ENCODE results near the gene ITGA1. TPM values are rescaled to one million over a fixed set of nuclear protein-coding genes. Genes with fewer than 3 reads are reported as not detected.

ITGA1 gene
- polyA plus RNA-seq, 1 donor = 16.4 TPM

DNA sequence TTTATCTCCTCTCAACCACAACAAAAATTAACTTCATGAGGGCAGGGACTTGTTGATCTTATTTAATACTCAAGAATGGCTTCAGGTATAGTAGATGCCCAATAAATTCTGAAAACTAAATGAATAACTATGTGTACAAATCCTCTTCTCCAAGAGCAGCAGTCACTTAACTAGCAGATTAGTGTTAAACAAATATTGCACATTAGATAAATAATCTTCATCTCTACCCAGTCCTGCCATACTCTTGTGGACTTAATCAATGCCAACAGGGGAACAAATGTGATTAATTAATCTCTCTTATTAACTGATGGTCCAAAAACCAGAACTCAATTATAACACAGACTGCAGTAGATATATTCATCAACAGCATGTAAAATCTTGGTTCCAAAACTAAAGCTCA lies 15.0 kb upstream of the ITGA1 start:
- DNase-seq (ENCODE audit: low read depth) = no peak

DNA sequence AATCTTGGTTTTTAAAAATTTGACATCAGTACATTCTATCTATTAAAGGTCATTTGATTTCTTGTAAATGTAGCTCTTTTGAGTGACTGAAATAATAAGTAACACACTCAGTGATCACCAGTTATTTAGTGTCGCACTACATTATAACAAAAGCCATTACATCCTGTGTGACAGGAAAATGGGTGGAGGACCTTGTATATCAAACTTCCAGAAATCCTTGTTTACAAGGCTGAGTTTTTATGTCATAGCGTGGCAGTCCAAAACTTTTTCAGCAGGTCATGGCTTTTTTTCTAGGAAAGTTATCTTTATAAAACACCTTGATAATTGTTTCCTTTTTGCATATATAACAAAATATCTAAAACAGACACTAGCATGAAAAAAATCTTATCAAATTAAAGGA lies 14.4 kb upstream of the ITGA1 start:
- no peak for DNase-seq (ENCODE audit: low read depth)

DNA sequence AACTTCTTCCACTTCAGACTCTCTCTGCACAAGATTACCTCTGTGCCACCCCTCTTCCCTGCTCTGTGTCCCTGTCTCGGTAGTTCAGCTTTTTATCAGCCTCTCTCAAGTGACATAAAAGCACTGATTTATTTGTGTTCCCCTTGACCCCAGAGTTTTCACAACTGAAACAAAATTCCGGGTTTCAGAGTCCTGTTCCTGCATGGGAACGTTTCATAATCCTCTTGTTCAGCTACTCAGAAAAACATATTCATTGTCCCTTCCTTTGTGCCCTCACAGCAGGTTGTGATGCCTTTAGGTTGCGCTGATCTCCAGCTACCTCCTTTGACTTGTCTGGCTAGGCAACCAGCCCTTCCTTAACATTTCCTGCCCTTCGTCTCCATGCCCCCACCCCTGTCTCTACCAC lies 13.7 kb upstream of the ITGA1 start:
- DNase-seq (ENCODE audit: low read depth) = no peak

DNA sequence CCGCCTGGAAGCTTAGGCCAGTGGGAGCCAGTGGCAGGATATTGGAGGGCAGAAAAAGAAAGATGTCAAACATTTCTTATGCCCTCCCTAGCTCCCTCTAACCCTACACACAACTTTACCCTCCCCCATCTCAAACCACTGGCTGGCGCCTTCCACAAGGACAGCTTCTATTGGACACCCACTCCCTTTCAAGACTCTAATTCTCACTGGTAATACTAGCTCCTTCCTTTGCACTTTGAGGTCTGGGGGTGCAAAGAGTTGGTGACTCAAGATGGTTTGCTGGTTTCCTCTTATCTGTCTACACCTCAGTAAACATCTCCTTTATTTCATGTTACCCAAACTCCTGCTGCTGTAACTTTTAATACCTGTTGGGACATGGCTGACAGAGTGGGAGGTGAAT lies 11.6 kb upstream of the ITGA1 start:
- DNase-seq (ENCODE audit: low read depth) = no peak

DNA sequence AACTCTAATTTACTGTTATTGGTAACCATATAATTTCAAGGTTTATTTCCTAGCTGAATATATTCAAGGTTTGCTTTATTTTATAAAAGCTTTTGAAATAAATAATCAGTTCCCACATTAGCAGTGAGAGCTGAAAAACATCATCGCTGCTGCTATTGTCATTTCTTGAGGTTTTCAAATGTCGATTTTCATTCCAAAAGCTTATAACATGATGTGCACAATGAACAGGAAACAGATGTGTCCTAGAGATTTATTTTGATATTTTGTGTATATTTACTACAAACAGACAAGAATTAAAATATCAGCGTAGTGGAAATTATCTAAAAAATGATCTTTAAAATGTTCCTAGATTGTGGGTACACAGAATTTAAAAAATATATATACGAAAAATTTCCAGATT lies 10.5 kb upstream of the ITGA1 start:
- DNase-seq (ENCODE audit: low read depth) = no peak

DNA sequence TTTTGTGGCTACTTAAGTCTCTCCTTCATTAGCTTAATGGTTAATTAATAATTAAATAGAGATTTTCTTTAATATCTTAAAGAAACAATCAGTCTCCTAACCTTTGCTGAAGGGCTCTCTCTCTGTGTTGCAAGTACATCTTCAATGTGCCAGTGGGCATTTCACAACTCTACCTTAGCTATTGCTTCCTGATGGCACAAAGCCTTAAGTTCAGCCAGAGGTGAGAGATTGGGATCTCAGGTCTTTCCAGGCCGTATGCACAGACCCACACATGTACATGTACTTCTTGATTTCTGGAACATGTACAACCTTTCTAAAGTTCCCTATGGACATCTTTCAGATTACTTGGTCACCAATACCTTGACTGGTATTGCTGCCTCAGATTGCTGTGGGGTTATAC lies 8.9 kb upstream of the ITGA1 start:
- DNase-seq (ENCODE audit: low read depth) = no peak

DNA sequence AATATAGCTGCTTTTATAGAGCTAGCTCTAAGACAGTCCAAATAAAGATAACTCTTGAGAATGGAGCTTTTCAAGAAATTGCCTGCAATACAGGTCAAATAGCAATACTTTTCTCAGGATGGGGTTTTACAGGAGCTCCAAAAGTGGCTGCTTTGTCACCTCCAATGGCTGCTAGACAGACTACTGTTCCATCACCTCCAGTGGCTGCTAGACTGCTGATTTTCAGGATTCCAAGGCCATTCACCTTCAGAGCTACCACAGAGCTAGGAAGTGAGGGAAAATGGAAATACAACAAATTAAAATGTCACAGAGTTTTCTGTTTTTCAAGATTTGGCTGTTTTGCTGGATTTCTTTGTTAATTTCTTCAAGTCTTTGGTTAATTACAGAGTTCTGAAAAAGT lies 8.5 kb upstream of the ITGA1 start:
- DNase-seq (ENCODE audit: low read depth) = no peak

DNA sequence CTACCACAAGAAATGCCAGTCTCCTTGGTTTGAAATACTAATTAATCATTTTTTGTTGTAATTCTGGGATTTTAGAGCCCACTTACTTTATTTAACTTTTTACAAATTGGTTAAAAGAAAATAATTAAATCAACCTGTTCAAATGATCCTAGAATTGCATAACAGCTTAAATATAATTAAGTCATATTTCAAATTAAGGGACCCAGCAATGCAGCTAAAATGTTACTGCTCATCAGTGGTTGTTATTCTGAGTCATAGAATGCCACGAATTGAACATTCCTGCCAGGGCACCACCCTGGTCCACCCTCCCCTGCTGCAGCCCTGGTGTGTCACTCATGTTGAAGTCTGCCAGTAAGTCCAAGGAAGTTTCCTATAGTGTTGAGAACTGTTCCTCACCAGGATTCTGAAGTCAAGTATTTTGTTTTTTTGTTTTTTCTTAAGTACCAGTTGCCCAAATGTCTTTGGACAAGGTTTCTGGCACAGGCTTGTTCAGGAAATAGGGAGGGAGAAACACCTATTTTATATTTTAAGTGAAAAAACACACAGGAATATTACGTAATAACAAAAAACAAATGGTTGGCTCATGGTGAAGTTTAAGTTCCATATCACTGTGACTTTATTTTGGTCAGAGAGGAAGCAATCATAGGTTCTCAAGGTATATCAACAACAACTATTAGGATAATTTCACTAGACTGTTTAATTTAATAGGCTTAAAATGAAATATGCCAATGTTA lies 4.3 kb upstream of the ITGA1 start:
- DNase-seq (ENCODE audit: low read depth) = no peak

DNA sequence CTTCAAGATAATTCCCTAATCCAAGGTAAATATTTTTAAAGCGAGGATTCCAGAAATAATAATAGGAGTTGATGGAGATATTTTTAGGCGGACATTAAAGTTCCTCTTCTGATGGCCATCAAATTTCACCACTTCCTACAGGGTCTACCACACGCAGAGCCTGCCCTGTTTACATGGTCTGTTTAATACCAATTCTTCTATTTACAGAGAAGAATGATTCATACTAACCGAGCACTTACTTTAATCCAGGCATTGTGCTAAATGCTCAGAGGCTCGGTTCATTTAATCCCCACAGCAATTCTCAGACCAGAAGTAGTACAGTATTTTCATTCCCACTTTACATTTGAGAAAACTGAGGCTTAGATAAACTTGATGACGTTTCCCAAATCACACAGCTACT lies 3.0 kb upstream of the ITGA1 start:
- no peak for DNase-seq (ENCODE audit: low read depth)

DNA sequence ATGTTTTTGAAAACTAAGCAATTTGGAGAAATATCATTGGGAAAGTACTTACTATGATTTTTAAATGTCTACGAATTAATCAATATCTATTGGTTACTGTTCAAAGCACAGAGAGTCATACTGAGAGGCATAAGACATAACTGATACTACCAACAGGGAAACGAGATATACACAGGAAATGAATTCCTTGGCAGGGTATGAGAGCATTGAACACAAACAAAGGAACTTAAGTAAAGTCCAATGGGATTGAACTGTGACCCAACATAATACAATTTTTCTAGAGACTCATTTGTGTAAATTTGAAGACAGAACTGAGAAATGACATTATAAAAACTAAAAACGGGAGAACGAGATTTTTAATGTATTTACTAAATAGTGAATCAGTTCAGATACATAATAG lies 1.3 kb upstream of the ITGA1 start:
- DNase-seq (ENCODE audit: low read depth) = no peak

DNA sequence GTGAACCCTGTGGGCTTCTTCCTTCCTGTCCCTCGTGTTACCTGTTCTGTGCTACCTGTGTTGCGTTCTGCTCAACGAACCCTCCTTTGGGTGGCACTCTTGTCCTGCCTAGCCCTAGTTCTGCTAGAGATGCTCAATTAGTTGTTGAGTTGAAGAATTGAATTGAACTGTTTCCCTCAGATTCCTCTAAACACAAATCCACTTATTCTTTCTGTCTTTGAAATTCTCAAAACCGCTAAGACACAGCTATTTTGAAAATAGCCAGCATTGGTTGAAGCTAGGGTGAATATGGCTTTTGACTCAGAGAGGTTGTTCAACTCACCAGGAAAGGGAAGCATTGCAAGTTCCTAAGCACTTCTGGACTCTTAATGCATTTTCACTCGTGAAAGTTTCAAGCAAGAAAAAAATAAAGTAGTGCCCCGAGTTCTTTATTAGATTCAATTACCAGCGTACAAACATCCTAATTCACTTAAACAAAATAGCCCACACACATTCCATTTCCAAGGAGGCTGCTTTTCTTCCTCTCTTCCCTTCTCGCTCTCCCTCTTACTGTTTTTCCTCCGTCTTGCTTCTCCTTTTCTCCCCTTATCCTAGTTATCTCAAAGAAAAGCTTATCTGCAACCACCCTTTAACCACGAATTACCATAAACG lies 642 bp upstream of the ITGA1 start:
- no peak for DNase-seq (ENCODE audit: low read depth)

DNA sequence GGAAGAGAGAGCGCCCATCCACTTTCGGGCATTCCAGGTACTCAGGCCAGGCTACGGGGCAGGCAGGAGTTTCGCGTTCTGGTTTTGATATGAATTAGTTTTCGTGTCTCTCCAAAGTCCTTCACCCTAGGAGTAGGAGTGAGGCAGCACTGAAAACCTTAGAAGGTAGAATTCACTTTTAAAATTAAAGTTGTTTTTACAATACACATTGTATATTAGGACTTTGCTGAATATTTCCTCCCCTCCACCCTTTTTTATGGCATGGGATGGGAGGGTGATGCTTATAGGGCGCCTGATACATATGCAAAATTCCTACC lies 747 bp downstream of the ITGA1 start:
- DNase-seq (ENCODE audit: low read depth) = no peak

DNA sequence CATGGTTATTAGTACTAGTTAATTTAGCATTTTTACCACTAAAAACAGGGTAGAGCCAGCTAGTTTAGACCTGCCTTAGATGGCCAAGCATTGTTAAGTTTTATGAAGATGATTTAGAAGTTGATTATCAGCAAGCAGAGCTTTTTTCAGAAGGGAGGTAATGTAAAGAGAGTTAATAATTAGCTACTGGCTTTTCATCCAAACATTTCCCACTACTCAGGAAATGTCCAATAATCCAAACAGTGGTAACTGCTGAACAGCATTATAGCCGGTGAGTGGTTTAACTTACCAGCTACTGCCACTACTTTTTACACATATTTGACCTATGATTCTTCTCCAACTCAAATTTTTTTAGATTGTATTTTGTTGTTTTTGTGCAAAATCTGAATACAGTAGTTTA lies 1.7 kb downstream of the ITGA1 start:
- no peak for DNase-seq (ENCODE audit: low read depth)

DNA sequence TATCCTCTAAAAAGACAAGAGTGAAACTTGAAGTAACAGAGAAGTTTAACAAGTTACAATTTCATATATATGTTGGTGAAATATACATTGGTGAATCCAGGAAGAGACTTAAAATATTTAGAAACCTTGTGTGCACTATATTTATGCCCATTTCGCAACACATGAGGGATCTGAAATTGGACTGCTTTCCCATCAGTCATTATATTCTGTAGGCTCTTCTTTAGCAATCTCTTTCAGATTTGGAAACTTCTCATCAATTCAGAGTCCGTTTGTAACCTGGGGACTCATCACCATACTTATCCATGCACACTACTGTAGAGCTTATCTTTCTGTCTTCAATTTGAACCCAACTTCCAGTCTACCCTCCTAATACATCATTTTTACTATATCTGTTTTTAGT lies 2.1 kb downstream of the ITGA1 start:
- DNase-seq (ENCODE audit: low read depth) = no peak

DNA sequence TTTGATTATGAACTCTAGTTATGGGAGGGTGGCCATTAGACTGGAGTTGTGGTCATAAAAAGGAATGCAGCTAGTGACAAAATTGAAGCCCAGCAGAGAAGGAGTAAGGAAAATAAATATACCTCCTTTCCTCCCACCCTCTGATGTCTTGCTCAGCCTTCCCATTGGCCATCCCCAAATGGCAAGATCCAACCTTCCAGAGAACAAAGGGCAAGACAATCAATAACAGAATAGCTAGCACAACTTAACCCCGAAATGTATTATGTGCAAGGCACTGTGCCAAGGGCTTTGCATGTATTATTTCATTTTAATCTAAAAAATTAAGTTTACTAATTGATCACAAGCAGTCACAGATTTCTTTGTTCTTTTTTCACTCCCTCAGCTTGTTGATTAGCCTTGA lies 3.6 kb downstream of the ITGA1 start:
- DNase-seq (ENCODE audit: low read depth) = no peak

DNA sequence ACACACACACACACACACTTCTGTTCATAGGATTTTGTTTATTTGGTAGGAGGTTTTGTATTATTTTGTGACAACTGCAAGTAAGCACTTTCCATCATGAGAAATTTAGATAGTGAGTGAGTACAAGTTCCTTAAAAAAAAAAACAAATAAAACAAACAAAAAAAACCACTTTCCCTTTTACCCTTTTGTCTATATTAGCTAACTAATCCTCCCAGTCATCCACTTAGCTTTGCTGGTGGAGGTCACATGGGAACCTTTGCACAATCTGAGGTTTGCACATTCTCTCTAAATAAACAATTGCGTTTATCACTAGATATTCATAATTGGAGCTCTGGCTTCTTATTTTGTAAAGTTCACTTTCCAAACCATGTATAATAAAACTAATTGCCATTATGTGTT lies 6.8 kb downstream of the ITGA1 start:
- no peak for DNase-seq (ENCODE audit: low read depth)

DNA sequence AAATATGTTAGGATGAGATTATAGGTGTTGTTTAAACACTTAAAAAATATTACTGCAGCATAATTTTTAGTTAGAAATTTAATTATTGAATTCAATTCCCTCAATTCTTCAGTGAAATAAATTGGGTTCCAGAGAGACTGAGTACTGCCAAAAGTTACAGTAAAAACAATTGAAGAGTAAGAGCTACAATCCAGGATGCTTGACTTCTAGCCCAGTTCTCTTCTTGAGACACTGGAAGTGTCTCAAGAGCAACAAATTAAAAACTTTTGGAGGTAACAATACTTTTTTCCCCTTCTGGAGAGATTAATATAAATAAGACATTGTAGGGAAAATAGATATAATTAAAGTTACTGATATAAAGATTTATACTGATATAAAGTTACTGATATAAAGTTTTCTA lies 8.3 kb downstream of the ITGA1 start:
- DNase-seq (ENCODE audit: low read depth) = no peak

DNA sequence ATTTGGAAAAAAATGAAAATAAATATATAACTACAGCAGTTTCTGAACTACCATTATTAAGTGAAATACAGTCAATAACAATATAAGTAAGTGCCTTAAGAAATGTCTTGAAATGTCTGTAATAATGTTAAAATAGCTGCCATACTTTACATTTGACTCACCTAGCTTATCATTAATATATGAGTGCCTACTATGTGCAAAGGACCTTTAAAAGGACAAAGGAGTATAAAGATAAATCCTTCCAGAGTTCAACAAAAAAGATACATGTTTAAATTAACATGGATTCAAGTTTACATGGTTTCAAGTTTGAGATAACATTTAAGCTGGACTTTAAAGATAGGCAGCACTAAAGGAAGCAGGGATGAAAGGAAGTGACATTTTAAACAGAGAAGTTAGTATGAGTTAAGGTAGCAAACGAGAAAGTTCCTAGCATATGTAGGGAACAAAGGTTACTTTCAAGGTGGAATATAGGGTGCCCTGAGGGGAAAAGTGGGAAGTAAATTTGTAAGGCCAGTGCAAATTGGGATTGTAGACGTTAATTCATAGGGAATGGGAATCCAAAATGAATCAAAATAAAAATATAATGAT lies 8.9 kb downstream of the ITGA1 start:
- DNase-seq (ENCODE audit: low read depth) = no peak

DNA sequence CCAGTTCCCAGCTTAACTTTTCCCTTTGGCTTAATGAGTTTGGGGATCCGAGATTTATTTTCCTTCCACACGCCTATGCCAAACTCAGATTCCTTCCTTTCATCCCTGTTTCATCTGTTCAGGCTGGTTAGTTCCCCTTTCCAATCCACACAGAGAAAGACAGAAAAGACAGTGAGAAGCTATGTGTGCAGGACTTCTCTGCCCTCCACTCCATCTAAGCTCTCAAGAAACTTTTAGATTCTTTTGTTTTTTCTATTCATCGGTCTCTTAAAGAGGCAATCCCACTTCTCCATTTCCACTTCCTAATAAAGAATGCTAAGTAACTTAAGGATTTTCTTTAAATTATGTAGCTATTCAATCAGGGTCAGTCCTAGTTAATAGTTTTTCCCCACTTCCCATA lies 11.2 kb downstream of the ITGA1 start:
- no peak for DNase-seq (ENCODE audit: low read depth)

DNA sequence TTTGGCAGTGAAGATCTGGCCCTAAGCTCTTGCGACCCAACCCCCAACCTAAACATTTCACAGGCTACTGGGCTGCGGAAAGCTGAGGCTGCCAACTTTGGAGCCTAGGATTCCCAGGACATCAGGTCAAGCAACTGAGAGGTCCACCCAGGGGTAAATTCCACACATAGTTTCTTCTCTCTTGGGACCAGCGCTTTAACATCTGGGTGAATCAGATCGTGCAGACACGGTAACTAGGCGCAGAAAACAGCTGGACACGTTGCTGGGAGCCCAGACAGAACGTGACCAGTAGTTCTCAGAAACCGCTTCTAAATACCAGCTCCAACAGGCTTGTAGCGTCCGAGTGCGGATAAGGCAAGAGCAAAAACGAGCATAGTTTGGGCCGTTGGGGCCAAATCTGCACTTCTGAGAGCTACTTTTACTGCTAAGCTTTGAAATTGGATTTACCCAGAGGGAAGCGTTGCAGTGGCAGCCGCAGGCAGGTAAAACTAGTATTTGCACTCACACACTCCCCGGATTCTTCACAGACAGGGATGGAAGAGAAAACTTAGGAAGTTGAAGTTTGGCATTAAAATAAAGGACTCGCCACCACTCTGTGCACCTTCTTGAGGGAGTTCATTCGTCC lies 11.8 kb downstream of the ITGA1 start:
- DNase-seq (ENCODE audit: low read depth) = no peak

DNA sequence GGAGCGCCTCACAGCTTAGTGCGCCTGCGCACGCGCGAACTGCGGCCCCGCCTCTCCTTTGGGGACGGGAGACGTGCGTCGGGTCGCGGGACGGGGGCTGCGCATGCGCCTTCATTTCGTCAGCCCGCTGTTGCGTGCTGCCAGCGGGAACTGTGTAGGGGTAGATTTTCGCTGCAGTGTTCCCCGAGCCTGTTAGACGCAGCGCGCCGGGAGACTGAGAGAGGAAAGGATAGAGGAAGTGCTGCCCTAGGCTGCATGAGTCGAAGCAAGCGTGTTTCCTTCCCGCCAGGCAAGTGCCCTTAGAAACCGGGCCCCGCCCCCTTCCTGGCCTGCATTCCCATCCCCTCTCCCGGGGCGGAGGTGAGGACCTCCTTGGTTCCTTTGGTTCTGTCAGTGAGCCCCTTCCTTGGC lies 12.3 kb downstream of the ITGA1 start:
- DNase-seq (ENCODE audit: low read depth) = peak; percentile 91

DNA sequence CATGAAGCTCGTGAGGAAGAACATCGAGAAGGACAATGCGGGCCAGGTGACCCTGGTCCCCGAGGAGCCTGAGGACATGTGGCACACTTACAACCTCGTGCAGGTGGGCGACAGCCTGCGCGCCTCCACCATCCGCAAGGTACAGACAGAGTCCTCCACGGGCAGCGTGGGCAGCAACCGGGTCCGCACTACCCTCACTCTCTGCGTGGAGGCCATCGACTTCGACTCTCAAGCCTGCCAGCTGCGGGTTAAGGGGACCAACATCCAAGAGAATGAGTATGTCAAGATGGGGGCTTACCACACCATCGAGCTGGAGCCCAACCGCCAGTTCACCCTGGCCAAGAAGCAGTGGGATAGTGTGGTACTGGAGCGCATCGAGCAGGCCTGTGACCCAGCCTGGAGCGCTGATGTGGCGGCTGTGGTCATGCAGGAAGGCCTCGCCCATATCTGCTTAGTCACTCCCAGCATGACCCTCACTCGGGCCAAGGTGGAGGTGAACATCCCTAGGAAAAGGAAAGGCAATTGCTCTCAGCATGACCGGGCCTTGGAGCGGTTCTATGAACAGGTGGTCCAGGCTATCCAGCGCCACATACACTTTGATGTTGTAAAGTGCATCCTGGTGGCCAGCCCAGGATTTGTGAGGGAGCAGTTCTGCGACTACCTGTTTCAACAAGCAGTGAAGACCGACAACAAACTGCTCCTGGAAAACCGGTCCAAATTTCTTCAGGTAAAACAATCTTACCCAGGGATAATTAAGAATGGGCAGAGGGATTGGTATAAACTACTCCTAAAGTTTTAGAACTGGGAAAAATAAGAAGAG lies 12.9 kb downstream of the ITGA1 start:
- no peak for DNase-seq (ENCODE audit: low read depth)

All from forelimb muscle (tissue), 1 donor.